H9 (cell line): ENCODE results near the gene VPS25. TPM values are rescaled to one million over a fixed set of nuclear protein-coding genes. Genes with fewer than 3 reads are reported as not detected.

Source experiments
- DNase-seq: peaks from one replicate; pipeline ENCODE4 v3.0.0-alpha.2; 2017
- H2AFZ ChIP-seq: one replicate; pipeline ENCODE4 v1.6.1; 2013; ENCODE audit warnings: mild to moderate bottlenecking, low read length, control low read depth, moderate library complexity
- H2AK5ac ChIP-seq: 2 replicates; pipeline ENCODE4 v1.6.1; 2013; ENCODE audit warnings: low read length, control low read depth, mixed read lengths; ENCODE audit not compliant: insufficient read length
- H2BK120ac ChIP-seq: one replicate; pipeline ENCODE4 v1.6.1; 2013; ENCODE audit warnings: low read depth, mild to moderate bottlenecking, low read length, control low read depth, inconsistent platforms; ENCODE audit not compliant: poor library complexity, severe bottlenecking
- H2BK12ac ChIP-seq: 2 replicates; pipeline ENCODE4 v1.6.1; 2013; ENCODE audit warnings: low read length, control low read depth, mixed read lengths, low read depth; ENCODE audit not compliant: insufficient read length
- H2BK15ac ChIP-seq: 2 replicates; pipeline ENCODE4 v1.6.1; 2013; ENCODE audit warnings: low read depth, low read length, control low read depth
- H2BK20ac ChIP-seq: one replicate; pipeline ENCODE4 v1.6.1; 2013; ENCODE audit warnings: low read depth, mild to moderate bottlenecking, low read length, control low read depth, inconsistent platforms; ENCODE audit not compliant: poor library complexity, severe bottlenecking
- H2BK5ac ChIP-seq: 2 replicates; pipeline ENCODE4 v1.6.1; 2013; ENCODE audit warnings: low read length, control low read depth, mixed read lengths; ENCODE audit not compliant: insufficient read length
- H3K14ac ChIP-seq: 2 replicates; pipeline ENCODE4 v1.6.1; 2013; ENCODE audit warnings: low read length, control low read depth; ENCODE audit not compliant: insufficient read depth
- H3K18ac ChIP-seq: 2 replicates; pipeline ENCODE4 v1.6.1; 2013; ENCODE audit warnings: low read depth, mild to moderate bottlenecking, mixed read lengths, low read length, control low read depth; ENCODE audit not compliant: insufficient read length
- H3K23ac ChIP-seq: 2 replicates; pipeline ENCODE4 v1.6.1; 2013; ENCODE audit warnings: low read length, control low read depth, mixed read lengths, low read depth; ENCODE audit not compliant: insufficient read length
- H3K23me2 ChIP-seq: 2 replicates; pipeline ENCODE4 v1.6.1; 2013; ENCODE audit warnings: low read depth, mild to moderate bottlenecking, mixed read lengths, low read length, control low read depth; ENCODE audit not compliant: insufficient read length, poor library complexity, severe bottlenecking
- H3K27ac ChIP-seq: 2 replicates; pipeline ENCODE4 v1.5.1; 2013; ENCODE audit warnings: low read length, control low read depth, mixed read lengths, low read depth; ENCODE audit not compliant: insufficient read length
- H3K27me3 ChIP-seq: 2 replicates; pipeline ENCODE4 v1.6.1; 2013; ENCODE audit warnings: low read length, control low read depth, inconsistent platforms; ENCODE audit not compliant: insufficient read depth
- H3K4ac ChIP-seq: 2 replicates; pipeline ENCODE4 v1.6.1; 2013; ENCODE audit warnings: low read depth, mild to moderate bottlenecking, control low read depth, inconsistent platforms, low read length, moderate library complexity
- H3K4me1 ChIP-seq: 2 replicates; pipeline ENCODE4 v1.6.1; 2013; ENCODE audit warnings: low read length, control low read depth, inconsistent platforms; ENCODE audit not compliant: insufficient read depth
- H3K4me2 ChIP-seq: 2 replicates; pipeline ENCODE4 v1.6.1; 2013; ENCODE audit warnings: low read length, control low read depth, mixed read lengths; ENCODE audit not compliant: insufficient read length, insufficient read depth
- H3K56ac ChIP-seq: 2 replicates; pipeline ENCODE4 v1.6.1; 2013; ENCODE audit warnings: low read depth, mild to moderate bottlenecking, mixed read lengths, low read length, control low read depth; ENCODE audit not compliant: insufficient read length
- H3K79me1 ChIP-seq: 2 replicates; pipeline ENCODE4 v1.6.1; 2013; ENCODE audit warnings: low read depth, mild to moderate bottlenecking, moderate library complexity, low read length, control low read depth, inconsistent platforms; ENCODE audit not compliant: insufficient read depth, poor library complexity, severe bottlenecking
- H3K79me2 ChIP-seq: 2 replicates; pipeline ENCODE4 v1.6.1; 2013; ENCODE audit warnings: low read length, control low read depth, inconsistent platforms; ENCODE audit not compliant: insufficient read depth
- H3K9ac ChIP-seq: 2 replicates; pipeline ENCODE4 v1.6.1; 2013; ENCODE audit warnings: low read length, control low read depth, mixed read lengths; ENCODE audit not compliant: insufficient read length; ENCODE audit errors: extremely low read depth
- H3K9me3 ChIP-seq: one replicate; pipeline ENCODE4 v1.6.1; 2013; ENCODE audit warnings: low read depth, low read length, inconsistent platforms; ENCODE audit not compliant: control insufficient read depth
- H3T11ph ChIP-seq: one replicate; pipeline ENCODE4 v1.6.1; 2013; ENCODE audit warnings: mild to moderate bottlenecking, low read length, control low read depth, inconsistent platforms
- H4K20me1 ChIP-seq: one replicate; pipeline ENCODE4 v1.6.1; 2013; ENCODE audit not compliant: control insufficient read depth, insufficient read length, insufficient read depth
- H4K5ac ChIP-seq: 2 replicates; pipeline ENCODE4 v1.6.1; 2013; ENCODE audit warnings: low read depth, mild to moderate bottlenecking, mixed read lengths, low read length, control low read depth; ENCODE audit not compliant: insufficient read length
- H4K8ac ChIP-seq: replicated peaks from 2 replicates; pipeline ENCODE4 v1.6.1; 2013; ENCODE audit warnings: low read length, control low read depth, mixed read lengths, low read depth; ENCODE audit not compliant: insufficient read length
- H4K91ac ChIP-seq: 2 replicates; pipeline ENCODE4 v1.6.1; 2013; ENCODE audit warnings: low read depth, mild to moderate bottlenecking, moderate library complexity, mixed read lengths, low read length, control low read depth; ENCODE audit not compliant: insufficient read length
- H3K27ac Mint-ChIP-seq, 3 experiments: 2 replicates in 2 of 3; 3 replicates in 1 of 3; pipeline ENCODE4 v1.8.0; 2020 to 2021; ENCODE audit warnings: mixed read lengths in 3 of 3, mild to moderate bottlenecking in 1 of 3, moderate library complexity in 1 of 3
- H3K27me3 Mint-ChIP-seq: 2 replicates; pipeline ENCODE4 v1.8.0; 2021; ENCODE audit warnings: low read depth, mild to moderate bottlenecking, moderate library complexity, mixed read lengths
- H3K36me3 Mint-ChIP-seq, 3 experiments: 2 replicates in 2 of 3; 3 replicates in 1 of 3; pipeline ENCODE4 v1.8.0; 2020 to 2021; ENCODE audit warnings: low read depth in 3 of 3, mixed read lengths in 3 of 3; ENCODE audit not compliant: insufficient read depth in 1 of 3
- H3K4me1 Mint-ChIP-seq, 2 experiments: 2 replicates each; pipeline ENCODE4 v1.8.0; 2020; ENCODE audit warnings: mixed read lengths in 2 of 2
- H3K4me3 Mint-ChIP-seq, 2 experiments: 2 replicates in 1 of 2; 3 replicates in 1 of 2; pipeline ENCODE4 v1.8.0; 2020 to 2021; ENCODE audit warnings: mild to moderate bottlenecking in 2 of 2, mixed read lengths in 2 of 2, moderate library complexity in 1 of 2
- H3K9me3 Mint-ChIP-seq, 2 experiments: 2 replicates in 1 of 2; 3 replicates in 1 of 2; pipeline ENCODE4 v1.8.0; 2020; ENCODE audit warnings: mild to moderate bottlenecking in 2 of 2, mixed read lengths in 2 of 2, moderate library complexity in 1 of 2
- WGBS: extraction: QIAGEN DNeasy Blood & Tissue Kit; methylation state at CpG from one replicate; pipeline ENCODE4 v1.1.7; 2013; ENCODE audit warnings: missing lambda C conversion rate, low lambda C conversion rate, mixed read lengths; ENCODE audit not compliant: insufficient read length; ENCODE audit errors: extremely low coverage; 5-methylcytosine and 5-hydroxymethylcytosine counted together
- total RNA-seq: library from RNA; stranded (reverse); gene quantifications from 2 replicates; pipeline ENCODE4 v1.2.1, GENCODE V29; 2021
- TF ChIP-seq, protein P1 (sequence below): fragments of 200-600 bp; sonication (generic); conservative IDR thresholded peaks from 3 replicates; pipeline ENCODE4 v1.8.0; 2021; ENCODE audit warnings: antibody characterized with exemption, mild to moderate bottlenecking

VPS25 gene
- total RNA-seq, 1 experiment from 2014 or later: 113 TPM

DNA sequence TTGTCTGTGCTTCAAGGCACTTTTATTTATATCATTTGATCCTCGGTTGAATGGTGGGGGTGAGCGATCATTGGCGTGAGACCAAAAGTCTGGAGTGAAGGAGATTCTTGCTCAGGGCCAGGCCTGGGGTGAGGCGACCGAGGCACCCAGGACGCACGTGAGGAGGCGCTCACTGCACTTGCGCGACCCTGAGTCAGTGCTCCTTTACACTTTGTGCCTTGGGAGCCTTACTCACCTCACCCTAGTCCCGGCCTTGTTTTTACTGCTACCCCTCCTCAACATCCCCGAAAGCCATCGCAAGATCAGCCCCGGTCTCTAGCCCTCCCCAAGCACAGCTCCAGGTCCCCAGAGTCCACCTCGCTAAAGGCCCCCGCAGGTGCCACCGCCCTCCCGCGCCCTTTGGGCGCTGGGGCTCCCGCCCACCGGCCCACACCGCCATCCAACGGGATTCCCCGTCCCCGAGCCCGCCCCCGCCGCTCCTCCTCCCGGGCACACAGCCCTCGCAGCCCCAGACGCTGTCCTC lies 28.9 kb upstream of the VPS25 start:
- Mint-ChIP-seq H3K27ac (peak overlapping the region; percentile 82 to 99 (median 97)), H3K4me1 (peaks cover 34 to 35% of the 10 kb centered on the region in 2 experiments), H3K4me3 (peak overlapping the region; percentile 88 to 91), H3K36me3 (no peaks in the 10 kb centered on the region; a peak in 1 of 7 replicates), H3K27me3 (peaks cover 29% of the 10 kb centered on the region), H3K9me3 (peaks cover 4 to 8% of the 10 kb centered on the region in 2 experiments; a peak in 4 of 5 replicates)
- Histone ChIP-seq H3K79me1 (no peaks in the 10 kb centered on the region), H4K5ac (no peak overlapping the region), H2AFZ (no peak overlapping the region), H2BK12ac (no peak overlapping the region), H3K27ac (peak overlapping the region; percentile 14), H3K56ac (no peak overlapping the region), H3T11ph (no peak overlapping the region), H3K4me1 (peaks cover 2% of the 10 kb centered on the region; the same call in 1 of the 2 replicates), H2BK120ac (no peak overlapping the region), H2AK5ac (no peak overlapping the region), H3K4me2 (peak overlapping the region; percentile 81), H2BK5ac (no peak overlapping the region), H3K9ac (peak overlapping the region; percentile 72), H3K4ac (no peak overlapping the region), H4K20me1 (no peaks in the 10 kb centered on the region), H3K18ac (peak overlapping the region; percentile 69), H2BK20ac (no peak overlapping the region), H3K79me2 (no peaks in the 10 kb centered on the region), H3K23me2 (peaks cover 6% of the 10 kb centered on the region), H3K23ac (no peak overlapping the region), H2BK15ac (no peak overlapping the region), H3K27me3 (peaks cover 2% of the 10 kb centered on the region; the same call in 1 of the 2 replicates), H3K14ac (peak overlapping the region; percentile 81), H4K91ac (no peak overlapping the region), H4K8ac (no peak overlapping the region), H3K9me3 (no peaks in the 10 kb centered on the region)
- WGBS: no CpG with 5 or more reads among the region's 32 CpGs
- TF ChIP-seq, protein P1, sequence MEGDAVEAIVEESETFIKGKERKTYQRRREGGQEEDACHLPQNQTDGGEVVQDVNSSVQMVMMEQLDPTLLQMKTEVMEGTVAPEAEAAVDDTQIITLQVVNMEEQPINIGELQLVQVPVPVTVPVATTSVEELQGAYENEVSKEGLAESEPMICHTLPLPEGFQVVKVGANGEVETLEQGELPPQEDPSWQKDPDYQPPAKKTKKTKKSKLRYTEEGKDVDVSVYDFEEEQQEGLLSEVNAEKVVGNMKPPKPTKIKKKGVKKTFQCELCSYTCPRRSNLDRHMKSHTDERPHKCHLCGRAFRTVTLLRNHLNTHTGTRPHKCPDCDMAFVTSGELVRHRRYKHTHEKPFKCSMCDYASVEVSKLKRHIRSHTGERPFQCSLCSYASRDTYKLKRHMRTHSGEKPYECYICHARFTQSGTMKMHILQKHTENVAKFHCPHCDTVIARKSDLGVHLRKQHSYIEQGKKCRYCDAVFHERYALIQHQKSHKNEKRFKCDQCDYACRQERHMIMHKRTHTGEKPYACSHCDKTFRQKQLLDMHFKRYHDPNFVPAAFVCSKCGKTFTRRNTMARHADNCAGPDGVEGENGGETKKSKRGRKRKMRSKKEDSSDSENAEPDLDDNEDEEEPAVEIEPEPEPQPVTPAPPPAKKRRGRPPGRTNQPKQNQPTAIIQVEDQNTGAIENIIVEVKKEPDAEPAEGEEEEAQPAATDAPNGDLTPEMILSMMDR: no peak
- DNase-seq: no peak
